NOMO-1 treated with DMSO at 0.1 percent for 48 hours (cell line): ENCODE measurements around the gene RFX1.

Experiments
- DNase-seq: peaks from one replicate; lab custom pipeline; 2025; ENCODE audit not compliant: unreplicated experiment; lab: John Stamatoyannopoulos, UW

The RFX1 gene

DNA sequence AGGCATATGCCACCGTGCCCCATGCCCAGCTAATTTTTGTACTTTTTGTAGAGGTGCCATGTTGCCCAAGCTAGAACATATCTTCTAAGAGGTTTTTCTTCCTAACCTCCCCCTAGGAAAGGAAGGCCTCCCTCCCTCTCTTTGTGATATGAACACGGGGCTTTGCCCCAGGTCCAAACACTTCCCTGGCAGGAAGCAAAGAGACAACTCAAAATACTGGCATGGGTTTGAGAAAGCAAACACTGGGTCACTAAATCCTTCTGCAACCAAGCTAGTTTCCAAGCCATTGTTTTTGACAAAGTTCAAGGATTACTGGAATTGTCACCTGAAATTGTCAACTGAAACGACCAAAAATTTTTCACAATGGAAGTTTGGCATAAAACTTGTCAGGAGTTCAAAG lies 91.3 kb downstream of the RFX1 start:
- DNase-seq = no peak

DNA sequence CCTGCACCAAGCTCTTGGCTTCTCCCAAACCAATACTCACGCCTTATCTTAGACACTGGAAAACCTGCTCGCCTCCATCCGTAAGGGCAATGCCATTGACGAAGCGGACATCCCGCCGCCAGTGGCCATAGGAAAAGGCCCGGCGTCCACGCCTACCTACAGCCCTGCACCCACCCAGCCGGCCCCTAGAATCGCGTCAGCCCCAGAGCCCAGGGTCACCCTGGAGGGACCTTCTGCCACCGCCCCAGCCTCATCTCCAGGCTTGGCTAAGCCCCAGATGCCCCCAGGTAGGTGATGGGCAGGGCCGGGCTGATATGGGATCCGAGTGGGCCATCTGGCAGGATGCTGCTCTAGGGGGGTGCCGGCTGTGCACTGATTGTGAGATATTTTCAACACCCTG lies 92.8 kb downstream of the RFX1 start:
- DNase-seq = no peak
